Transverse colon (tissue), 4 donors: ENCODE measurements around the gene KCTD20. TPM values are rescaled to one million over a fixed set of nuclear protein-coding genes. Genes with fewer than 3 reads are reported as not detected.

Experiments
- DNase-seq: peaks from one replicate; pipeline ENCODE4 v3.0.0-alpha.2; 2019
- H3K27ac ChIP-seq, 4 donors: fragments of 200-600 bp; sonication (generic); 2 replicates each; pipeline ENCODE4 v1.5.1; 2016 to 2018; ENCODE audit warnings: inconsistent platforms in 4 of 4
- H3K27me3 ChIP-seq: fragments of 200-600 bp; sonication (generic); 2 replicates; pipeline ENCODE4 v1.5.1; 2017; ENCODE audit warnings: inconsistent platforms
- H3K36me3 ChIP-seq, 4 donors: fragments of 200-600 bp; sonication (generic); 2 replicates each; pipeline ENCODE4 v1.5.1; 2017 to 2019; ENCODE audit warnings: inconsistent platforms in 4 of 4
- H3K4me1 ChIP-seq, 4 donors: fragments of 200-600 bp; sonication (generic); 2 replicates each; pipeline ENCODE4 v1.5.1; 2017 to 2020; ENCODE audit warnings: inconsistent platforms in 4 of 4
- H3K4me3 ChIP-seq, 4 donors: fragments of 200-600 bp; sonication (generic); 1 replicate in 1 of 4; 2 replicates in 3 of 4; pipeline versions ENCODE4 v1.5.1 to v1.6.1; 2017 to 2019; ENCODE audit warnings: inconsistent platforms in 4 of 4
- H3K9me3 ChIP-seq, 2 donors: fragments of 200-600 bp; sonication (generic); 2 replicates each; pipeline ENCODE4 v1.5.1; 2017 to 2019; ENCODE audit warnings: inconsistent platforms in 2 of 2
- CTCF ChIP-seq, 5 experiments: fragments of 200-600 bp in 3 of 5; fragments of 450-650 bp in 2 of 5; sonication (generic) in 3 of 5; IDR thresholded peaks; 1 replicate in 2 of 5; 2 replicates in 3 of 5; pipeline ENCODE4 v1.5.1; 2016 to 2017; ENCODE audit warnings: antibody characterized with exemption in 5 of 5, inconsistent platforms in 3 of 5, mild to moderate bottlenecking in 2 of 5, moderate library complexity in 1 of 5
- EP300 ChIP-seq: sonication (generic); formaldehyde crosslinking; IDR thresholded peaks from one replicate; pipeline ENCODE4 v1.6.1; 2017; ENCODE audit warnings: antibody characterized with exemption, low read depth
- POLR2A ChIP-seq: fragments of 450-650 bp; IDR thresholded peaks from one replicate; pipeline ENCODE4 v1.6.1; 2016; ENCODE audit warnings: antibody characterized with exemption, mild to moderate bottlenecking, moderate library complexity
- POLR2AphosphoS5 ChIP-seq, 3 donors: sonication (generic); formaldehyde crosslinking; IDR thresholded peaks; one replicate each; pipeline ENCODE4 v1.6.1; 2016; ENCODE audit warnings: antibody characterized with exemption in 3 of 3
- WGBS, 2 donors: methylation state at CpG; one replicate each; pipeline ENCODE4 v1.1.5; 2018; ENCODE audit warnings: low coverage in 1 of 2; 5-methylcytosine and 5-hydroxymethylcytosine counted together
- in situ Hi-C, 4 donors: fragments of 200-750 bp; cut with MboI; loops; one replicate each; pipeline versions ENCODE4 v1.15.0 to v1.15.1; 2017; ENCODE audit warnings: low sequenced_read_pairs in 3 of 4, low pct_ligation_motif_present in 1 of 4, low pct_unique_long_range_greater_than_20kb in 1 of 4
- intact Hi-C: fragments of 100-400 bp; cut with DNase I; formaldehyde crosslinking; loops from one replicate; pipeline ENCODE4 v1.15.1; 2023; ENCODE audit warnings: low total_unique reads
- total RNA-seq, 4 donors: library from RNA; depleted of rRNA; stranded (reverse); fragments of >200 nt; gene quantifications; one replicate each; pipeline ENCODE4 v1.1.0, GENCODE V29; 2016

Gene KCTD20
- total RNA-seq, 4 donors from 2014 or later: 23.2 to 61.9 (median 29.9) TPM

- in situ Hi-C loops (no loop called here), intact Hi-C loops (no loop called here)
- DNase-seq: no peak
- no peaks in the 10 kb centered on the region for H3K36me3 ChIP-seq
- H3K4me1 ChIP-seq: peaks cover 4 to 38% (median 11%) of the 10 kb centered on the region in 4 donors
- H3K4me3 ChIP-seq: no peak overlapping the region
- H3K9me3 ChIP-seq: no peaks in the 10 kb centered on the region
- H3K27me3 ChIP-seq: no peaks in the 10 kb centered on the region
- no peak for TF ChIP-seq EP300
- TF ChIP-seq POLR2A: no peak
- TF ChIP-seq POLR2AphosphoS5 (IDR thresholded peaks at IDR 0.05): no peak
- TF ChIP-seq CTCF (IDR thresholded peaks at IDR 0.05): no peak
- H3K27ac ChIP-seq: no peak overlapping the region
Observed at GRCh38 chr6:36459501-36459900, 16.7 kb downstream of the KCTD20 start.

- in situ Hi-C loops (no loop called here), intact Hi-C loops (no loop called here)
- Histone ChIP-seq H3K4me3 (no peak overlapping the region), H3K4me1 (peaks cover 4 to 38% (median 11%) of the 10 kb centered on the region in 4 donors), H3K27ac (no peak overlapping the region), H3K36me3 (no peaks in the 10 kb centered on the region), H3K9me3 (no peaks in the 10 kb centered on the region), H3K27me3 (no peaks in the 10 kb centered on the region)
- DNase-seq: no peak
- TF ChIP-seq CTCF (IDR thresholded peaks at IDR 0.05): no peak
- no peak for TF ChIP-seq EP300
- TF ChIP-seq POLR2A: no peak
- TF ChIP-seq POLR2AphosphoS5 (IDR thresholded peaks at IDR 0.05): no peak
Observed at GRCh38 chr6:36460916-36461315, 18.1 kb downstream of the KCTD20 start.

GRCh38 chr6:36461646-36462045, 18.8 kb downstream of the KCTD20 start:
- intact Hi-C loops: no loop called here
- DNase-seq: no peak
- H3K4me1 ChIP-seq: peaks cover 4 to 38% (median 11%) of the 10 kb centered on the region in 4 donors
- in situ Hi-C loops: no loop called here
- no peaks in the 10 kb centered on the region for H3K9me3 ChIP-seq
- H3K27ac ChIP-seq: no peak overlapping the region
- TF ChIP-seq POLR2AphosphoS5 (IDR thresholded peaks at IDR 0.05): no peak
- no peak for TF ChIP-seq CTCF (IDR thresholded peaks at IDR 0.05)
- no peak for TF ChIP-seq POLR2A
- TF ChIP-seq EP300: no peak
- H3K4me3 ChIP-seq: no peak overlapping the region
- H3K36me3 ChIP-seq: no peaks in the 10 kb centered on the region
- 66 to 69% methylated on average over 3 of the region's 3 CpGs for WGBS, 2 donors
- no peaks in the 10 kb centered on the region for H3K27me3 ChIP-seq

GRCh38 chr6:36463676-36464075, 20.9 kb downstream of the KCTD20 start:
- no peak for TF ChIP-seq POLR2A

GRCh38 chr6:36464233-36464632, 21.4 kb downstream of the KCTD20 start:
- Histone ChIP-seq H3K9me3 (no peaks in the 10 kb centered on the region), H3K27me3 (no peaks in the 10 kb centered on the region), H3K27ac (no peak overlapping the region), H3K4me1 (peaks cover 4 to 34% (median 8%) of the 10 kb centered on the region in 4 donors), H3K36me3 (no peaks in the 10 kb centered on the region), H3K4me3 (no peak overlapping the region)
- no peak for DNase-seq
- TF ChIP-seq POLR2AphosphoS5 (IDR thresholded peaks at IDR 0.05): no peak
- no peak for TF ChIP-seq POLR2A
- TF ChIP-seq EP300: no peak
- no peak for TF ChIP-seq CTCF (IDR thresholded peaks at IDR 0.05)
- intact Hi-C loops: no loop called here
- WGBS, 2 donors: 100% methylated on average over 1 of the region's 1 CpG; no CpG with 5 or more reads in 1 of the 2 donors
- in situ Hi-C loops: no loop called here

More at GRCh38 chr6:36463676-36464075, 20.9 kb downstream of the KCTD20 start:
- Histone ChIP-seq H3K27me3 (no peaks in the 10 kb centered on the region), H3K4me1 (peaks cover 4 to 38% (median 11%) of the 10 kb centered on the region in 4 donors), H3K36me3 (no peaks in the 10 kb centered on the region), H3K9me3 (no peaks in the 10 kb centered on the region), H3K4me3 (no peak overlapping the region), H3K27ac (no peak overlapping the region)
- DNase-seq: no peak
- WGBS, 2 donors: 33 to 50% methylated on average over 1 of the region's 1 CpG
- intact Hi-C loops (no loop called here), in situ Hi-C loops (no loop called here)
